HCEC 1CT (cell line): ENCODE data around the gene SYNRG.

ENCODE experiments used
- DNase-seq: peaks from one replicate; pipeline ENCODE4 v3.0.0-alpha.2; 2017

The SYNRG gene

DNA sequence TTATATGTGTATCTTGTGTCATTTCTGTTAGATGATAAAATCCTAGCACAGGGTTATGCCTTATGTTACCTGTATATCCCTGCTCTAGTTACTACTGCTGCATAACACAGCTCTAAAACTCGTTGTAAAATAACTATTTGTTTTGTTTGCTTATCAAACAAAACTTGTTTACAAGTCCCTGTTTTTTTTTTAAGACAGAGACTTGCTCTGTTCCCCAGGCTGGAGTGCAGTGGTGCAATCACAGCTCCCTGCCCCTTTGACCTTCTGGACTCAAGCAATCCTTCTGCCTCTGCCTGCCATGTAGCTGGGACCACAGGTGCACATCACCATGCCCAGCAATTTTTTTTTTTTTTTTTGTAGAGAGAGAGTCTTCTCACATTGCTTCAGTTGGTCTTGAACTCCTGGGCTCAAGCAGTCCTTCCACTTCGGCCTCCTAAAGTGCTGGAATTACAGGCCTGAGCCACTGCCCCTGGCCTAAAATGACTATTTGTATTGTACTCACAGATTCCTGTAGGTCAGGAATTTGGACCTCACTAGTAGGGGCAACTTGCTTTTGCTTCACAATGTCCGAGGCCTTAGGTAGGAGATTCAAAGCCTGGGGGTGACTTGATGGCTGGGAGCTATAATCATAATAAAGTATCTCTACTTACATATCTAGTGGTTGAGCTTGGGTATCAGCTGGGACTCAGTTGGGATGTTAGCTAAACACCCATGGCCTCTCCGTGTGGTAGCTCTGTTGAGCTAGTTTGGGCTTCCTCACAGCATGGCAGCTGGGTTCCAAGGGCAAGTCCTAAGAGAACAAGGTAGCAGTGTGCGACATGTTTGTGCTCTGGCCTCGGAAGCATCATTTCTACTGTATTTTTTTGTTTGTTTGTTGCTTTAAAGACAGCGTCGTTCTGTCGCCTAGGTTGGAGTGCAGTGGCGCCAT, 106.9 kb downstream of the SYNRG start:
- DNase-seq, result no peak

DNA sequence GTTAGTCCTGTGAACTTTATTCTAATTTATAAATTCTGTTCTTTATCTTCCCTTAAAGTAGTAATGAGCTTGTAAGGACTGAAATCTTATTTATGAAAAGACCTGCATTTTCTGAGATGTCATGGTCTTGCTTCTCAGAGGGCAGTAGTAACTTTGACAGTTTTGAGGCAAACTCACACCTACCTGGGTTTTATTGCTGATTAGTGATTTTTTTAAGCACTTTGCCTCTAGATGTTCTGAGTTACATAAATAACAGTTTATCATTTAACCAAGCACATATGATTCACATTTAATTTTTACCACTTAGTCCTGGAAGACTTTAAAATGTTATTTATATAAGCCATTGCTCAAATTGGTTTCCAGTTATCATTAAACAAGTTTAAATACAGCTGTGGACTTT, 108.8 kb downstream of the SYNRG start:
- DNase-seq, result no peak

DNA sequence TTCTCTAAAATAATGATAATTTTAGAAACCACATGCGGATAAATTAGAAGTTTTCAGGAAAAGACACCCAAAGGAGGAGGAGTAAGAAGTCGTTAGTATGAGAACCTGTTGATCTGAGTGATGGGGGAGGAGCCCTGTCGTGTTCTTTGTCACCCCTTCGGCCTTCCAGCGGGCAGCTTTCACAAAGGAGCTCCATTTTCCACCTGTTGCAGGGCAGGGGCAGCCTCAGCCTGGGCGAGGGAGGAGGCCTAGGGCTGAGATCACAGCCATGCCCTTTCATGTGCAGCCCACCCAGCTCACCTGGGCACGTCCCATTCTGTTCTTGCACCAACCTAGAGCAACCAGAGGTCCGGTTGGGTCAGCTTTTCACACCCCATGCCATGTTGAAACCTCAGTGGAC, 114.2 kb downstream of the SYNRG start:
- DNase-seq, result no peak

DNA sequence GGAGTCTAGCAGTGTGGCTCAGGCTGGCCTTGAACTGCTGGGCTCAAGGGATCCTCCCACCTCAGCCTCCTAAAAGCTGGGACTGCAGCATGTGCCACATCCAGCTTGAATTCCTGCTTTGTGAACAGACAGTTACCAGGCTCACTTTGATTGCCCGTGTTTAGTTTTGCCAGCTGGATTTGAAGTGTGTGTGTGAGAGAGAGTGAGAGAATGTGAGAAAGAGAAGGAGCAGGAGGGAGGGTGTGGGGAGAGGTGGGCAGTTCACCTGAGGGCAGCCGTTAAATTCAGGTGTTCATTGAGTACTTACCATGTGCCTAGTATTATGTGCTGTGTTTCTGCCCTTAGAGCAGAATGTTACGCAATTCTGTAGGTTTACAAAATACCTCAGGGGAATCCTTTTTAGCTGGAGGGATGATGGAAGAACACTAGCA, 114.8 kb downstream of the SYNRG start:
- no peak for DNase-seq

DNA sequence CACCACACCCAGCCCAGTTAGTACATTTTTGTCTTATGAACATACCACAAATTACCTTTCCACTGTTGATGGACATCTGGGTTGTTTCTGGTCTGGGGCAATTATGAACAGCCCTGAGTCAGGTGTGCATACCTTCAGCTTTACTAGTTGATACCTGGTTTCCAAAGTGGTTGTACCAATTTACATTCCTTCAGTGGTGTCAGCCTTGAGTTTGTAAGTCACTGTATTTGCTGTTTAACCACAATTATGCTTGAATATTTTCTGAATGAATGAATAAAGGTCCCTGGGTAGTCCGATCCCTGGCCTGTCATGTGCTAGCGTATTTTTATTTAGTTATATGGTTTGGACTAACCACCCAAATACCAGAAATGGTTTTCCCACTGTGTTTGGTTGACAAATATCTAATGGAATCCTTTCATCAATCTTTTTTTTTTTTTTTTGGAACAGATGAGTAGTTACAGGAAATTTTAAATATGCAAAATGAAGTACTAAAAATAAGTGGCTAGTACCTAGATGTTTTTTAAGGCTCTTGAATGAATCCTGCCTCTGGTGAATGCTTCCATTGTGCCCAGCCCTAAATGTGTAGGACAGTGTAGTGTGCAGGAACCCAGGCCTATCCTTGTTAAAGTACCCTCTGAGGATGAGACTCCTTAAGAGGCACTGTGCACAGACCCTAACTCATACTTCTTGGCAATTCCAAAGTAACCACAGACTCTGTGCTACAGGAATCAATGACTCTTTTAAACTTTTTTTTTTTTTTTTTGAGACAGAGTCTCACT, 115.8 kb downstream of the SYNRG start:
- peak; percentile 96 for DNase-seq

DNA sequence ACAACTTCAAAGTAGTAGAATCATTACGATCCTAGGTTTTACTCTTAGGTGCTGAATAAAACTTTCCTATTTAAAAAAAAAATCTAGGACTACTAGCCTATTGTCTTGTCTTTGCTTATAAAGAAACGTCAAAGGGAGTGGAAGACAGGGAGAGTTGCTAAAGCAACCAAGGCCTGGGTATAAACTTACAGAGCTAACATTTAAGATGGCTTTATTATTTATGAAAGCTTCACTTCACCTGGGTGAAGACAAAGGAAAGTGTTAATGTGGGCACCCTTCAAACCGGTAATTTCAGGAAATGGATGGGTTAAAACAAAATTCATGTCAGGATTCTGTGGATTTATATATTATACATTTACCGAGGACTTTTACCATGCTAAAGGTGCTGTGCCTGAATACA, 117.1 kb downstream of the SYNRG start:
- no peak for DNase-seq

DNA sequence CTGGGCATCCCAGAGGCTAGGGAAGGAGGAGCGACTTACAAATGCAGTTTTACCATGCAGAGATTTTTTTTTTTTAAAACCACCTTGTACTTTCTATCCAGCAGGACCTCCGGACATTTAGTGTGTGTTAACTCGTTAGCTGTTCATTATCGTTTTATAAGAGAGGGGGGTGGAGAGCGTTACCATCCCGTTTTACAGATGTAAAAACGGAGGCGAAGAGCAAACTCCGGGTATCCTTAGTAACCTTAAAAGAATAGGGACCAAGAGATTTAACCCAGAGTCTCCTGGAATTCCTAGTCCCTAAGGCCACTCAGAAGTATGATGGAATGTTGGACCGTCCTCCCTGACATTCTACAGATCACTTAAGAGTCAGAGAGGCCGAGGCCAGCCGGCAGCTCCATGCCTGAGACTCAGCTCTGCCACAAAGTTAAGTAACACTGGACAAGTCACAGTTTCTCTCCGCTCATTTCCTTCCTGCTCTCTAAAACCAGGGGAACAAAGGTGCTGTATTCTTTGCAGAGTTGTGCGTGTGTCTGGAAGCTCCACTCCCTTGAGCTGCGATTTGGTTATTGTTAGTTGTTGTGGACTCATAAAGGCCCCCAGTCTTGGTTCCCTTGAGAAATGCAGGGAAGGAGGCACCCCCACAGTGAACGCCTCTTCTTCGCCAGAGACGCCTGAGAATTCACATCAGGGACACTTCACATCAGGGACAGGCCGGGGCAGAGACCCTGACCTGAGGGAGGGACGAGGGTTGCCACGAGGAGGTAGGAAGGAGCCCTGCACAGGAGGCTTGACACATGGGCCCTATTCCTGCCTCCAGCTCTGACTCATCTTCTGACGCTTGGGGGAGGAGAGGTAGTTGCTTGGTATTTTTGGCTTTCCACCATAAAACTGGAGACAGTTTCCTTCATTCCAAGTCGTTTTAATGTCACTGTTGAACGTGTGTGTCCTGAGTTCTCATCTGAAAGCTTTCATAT, 118.3 kb downstream of the SYNRG start:
- peak; percentile 87 for DNase-seq

DNA sequence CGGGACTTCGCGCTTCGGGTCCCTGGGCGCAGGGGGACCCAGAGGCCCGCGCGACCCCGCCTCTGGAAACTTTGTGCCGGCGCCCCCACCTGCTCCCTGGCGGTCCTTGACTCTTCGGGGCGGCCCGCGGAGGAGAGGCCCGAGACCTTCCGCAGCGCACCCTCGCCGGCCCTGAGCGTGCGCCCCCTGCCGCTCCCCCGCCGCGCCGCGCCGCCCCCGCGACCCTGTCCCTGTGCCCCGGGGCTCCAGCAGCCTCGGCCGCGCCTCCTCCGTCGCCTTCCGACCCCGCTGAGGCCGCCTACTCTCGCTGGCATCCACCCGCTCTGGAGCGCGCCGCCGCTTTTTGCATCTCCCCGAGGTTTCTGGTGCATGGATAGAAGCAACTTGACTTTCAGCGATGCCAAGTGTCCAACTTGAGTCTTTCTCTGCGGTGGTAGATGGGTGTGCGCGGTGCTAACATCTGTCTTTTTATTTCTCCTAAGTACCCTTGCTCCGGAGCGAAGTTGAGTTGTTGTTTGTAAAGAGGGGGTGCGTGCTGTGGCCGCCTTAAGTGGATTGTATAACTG, 119.1 kb downstream of the SYNRG start:
- DNase-seq, result peak; percentile 49

DNA sequence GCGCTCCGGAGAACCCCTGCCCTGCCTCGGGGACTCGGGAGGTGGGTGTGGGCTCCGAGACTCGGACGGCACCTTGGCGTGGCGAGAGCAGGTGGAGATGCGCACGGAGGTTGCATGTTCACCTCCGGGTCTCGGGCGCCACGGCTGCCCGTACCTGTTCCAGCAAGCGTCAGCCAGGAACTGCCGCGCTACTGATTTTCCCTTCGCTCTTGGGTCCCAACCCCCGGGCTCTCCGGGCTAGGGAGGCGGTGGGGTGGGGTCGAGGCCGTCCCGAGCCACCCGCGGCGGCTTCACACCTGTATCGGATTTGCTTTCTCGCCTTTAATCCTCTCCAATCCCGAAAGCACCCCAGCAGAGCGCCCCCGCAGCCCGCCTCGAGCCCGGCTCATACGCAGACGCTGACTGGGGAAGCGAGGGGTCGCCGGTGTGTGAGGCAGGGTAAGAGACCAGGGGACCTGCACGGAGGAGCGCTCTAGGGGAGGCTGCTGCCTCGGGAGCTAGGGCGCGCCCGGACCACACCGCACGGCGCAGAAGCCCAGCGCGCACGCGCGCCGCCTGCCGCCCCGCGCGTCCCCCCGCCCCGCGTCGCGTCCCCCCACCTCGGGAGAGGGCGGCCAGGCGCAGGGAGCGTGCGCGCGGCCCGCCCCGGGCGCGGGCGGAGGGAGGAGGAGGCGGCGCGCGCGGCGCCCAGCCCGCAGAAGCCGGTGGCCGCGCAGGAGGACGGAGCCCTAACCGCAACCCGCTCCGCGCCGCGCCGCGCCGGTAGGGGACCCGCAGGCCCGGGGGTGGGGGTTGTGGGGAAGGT, 119.8 kb downstream of the SYNRG start, which contains the start of gene DUSP14:
Gene DUSP14, plus strand, starts transcription at position 695 of the 805 bp plus-strand sequence. CDS start 22,382 bp downstream, outside the sequence.
- DNase-seq, result peak; percentile 76

DNA sequence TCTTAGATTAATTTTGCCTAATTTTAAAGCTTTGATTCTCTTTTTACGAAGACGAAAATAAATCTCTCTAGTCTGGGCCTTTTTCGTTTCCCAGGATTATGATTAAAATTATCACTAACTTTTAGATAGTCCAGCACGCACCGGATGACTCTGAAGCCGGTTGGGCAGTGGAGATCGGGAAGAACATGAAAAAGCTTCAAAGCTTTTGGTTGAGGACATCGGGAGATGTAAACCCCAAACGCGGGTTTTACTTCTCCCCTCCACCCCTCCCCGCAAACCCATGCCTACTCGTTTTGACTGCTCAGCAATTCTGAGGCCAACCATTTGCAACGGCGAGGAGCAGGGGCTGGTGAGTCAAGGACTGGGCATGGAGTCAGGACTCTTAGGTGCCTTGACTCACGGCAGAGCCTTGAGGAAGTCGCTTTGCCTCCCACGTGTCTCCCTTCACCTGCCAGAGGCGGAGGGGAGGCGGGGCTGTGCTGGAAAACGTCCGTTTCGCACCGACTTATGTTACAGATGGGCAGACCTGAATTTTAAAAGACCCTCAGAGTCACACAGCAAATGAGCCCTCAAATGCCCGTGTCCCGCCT, 120.5 kb downstream of the SYNRG start:
- peak; percentile 95 for DNase-seq

DNA sequence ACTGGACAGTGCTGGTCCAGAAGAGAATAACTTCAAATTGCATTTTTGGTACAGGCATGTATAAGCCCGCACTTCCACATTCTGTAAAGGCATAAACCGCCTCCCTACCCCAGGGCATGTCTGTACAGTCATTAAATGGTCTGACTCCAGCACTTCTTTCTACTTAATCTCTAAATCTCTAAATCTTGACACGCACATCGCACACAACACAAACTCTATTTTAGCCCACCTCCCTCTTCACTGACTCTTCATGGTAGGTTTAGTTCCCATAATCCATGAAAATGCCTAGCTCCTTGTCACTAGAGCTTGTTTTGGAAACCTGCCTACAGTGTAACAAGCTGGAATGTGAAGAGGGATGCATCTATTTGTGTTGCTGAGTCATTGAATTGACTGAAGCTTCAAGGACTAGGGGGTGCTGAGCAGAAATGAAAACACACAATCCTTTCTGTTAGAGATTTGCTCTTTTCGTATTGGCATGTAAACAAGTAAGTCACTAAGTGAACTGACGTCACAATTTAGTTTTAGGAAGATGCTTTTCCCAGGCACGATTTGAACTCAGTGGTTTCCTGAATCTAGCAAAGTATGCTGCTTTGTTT, 121.1 kb downstream of the SYNRG start:
- peak; percentile 94 for DNase-seq

DNA sequence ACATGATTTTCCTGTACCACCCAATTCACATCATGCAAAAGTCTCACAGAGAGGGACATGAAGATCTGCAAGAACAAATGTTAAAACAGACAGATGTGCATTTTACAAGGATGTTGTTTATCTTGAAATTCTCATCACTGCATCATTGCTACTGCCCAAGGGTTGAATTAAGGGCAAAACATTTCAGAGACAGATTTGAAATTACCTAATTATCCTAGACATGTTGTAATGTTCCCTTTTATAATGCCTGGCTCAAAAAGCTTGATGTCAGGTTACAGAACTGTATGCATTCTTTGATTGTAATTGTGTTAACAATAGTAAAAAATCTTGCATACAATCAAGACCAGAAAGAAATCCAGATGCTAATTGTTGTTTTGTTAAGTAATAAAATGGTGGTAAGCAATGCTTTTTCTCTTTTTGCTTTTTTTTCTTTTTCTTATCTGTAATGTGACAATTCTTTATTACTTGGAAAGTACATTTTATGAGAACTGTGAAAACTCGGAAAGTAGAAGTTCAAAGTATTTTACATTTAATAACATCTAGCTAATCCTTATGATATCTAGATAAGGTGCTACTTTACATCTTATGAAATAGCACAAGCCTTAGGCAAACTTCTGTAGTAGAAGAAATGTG, 123.2 kb downstream of the SYNRG start:
- DNase-seq, result no peak

DNA sequence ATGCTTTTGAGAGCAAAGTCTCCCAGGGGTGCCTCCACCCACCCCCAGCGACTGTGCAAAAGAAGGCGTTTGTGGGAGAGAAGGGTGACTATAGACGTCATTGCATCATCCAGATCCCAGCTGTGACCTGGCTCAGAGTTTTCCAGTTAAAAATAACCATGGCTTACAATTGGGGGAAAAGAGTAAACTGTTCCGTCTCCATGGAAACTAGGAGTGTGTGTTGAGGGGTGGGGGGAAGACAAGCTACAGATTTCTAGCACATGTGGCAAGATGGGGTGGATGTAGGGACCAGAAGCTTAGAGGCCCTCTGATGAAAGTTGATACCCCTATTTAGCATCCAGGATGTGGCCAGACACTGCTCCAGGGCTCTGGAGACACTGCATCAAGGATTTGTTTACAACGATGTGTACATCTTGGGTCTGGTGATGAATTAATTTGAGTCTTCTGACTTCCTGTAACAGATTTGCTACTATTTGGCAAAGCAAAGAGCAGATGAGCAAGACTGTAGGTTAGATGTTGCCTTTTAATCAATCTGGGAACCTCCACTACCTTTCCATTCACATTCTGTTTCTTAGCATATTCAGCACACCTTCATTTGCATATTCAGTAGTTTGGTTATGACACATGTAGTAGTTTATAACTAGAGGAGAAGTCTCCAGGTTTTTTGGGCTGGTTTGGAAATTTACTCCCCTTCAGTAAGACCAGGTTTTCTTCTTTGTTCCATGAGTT, 125.7 kb downstream of the SYNRG start:
- DNase-seq, result peak; percentile 96

DNA sequence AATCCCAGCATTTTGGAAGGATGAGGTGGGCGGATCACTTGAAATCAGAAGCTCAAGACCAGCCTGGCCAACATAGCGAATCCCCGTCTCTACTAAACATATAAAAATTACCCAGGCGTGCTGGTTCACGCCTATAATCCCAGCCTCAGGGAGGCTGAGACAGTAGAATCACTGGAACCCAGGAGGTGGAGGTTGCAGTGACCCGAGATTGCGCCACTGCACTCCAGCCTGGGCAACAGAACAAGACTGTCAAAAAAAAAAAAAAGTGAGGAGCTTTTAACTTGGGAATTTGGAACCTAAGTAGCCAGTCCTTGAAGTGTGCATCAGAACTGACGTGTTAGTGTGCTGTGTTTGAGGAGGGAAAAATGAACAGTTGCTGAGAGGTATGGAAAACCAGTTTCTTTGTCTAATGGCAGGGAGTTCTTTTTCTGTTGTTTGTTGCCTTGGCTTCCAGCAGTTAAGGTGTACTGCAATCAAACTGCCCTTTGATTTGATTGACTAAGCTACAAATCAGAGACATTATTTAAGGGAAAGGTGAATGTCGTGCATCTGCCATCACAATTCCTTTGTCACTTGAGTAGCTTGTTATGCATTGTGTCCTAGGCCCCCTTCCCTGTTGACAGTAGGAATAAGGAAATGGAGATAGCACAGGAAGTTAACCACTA, 128.1 kb downstream of the SYNRG start:
- no peak for DNase-seq

DNA sequence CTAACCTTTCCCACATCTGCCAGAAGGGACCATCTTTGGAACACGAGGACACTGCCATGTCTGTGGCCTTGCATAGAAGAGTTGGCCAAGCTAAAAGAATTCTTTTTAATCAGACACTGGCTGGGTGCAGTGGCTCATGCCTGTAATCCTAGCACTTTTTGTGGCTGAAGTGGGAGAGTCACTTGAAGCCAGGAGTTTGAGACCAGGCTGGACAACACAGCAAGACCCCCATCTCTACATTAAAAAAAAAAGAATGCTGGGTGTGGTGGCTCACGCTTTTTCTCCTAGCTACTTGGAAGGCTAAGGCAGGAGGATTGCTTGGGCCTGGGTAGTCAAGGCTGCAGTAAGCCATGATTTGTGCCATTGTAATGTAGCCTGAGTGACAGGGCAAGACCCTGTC, 128.8 kb downstream of the SYNRG start:
- no peak for DNase-seq

DNA sequence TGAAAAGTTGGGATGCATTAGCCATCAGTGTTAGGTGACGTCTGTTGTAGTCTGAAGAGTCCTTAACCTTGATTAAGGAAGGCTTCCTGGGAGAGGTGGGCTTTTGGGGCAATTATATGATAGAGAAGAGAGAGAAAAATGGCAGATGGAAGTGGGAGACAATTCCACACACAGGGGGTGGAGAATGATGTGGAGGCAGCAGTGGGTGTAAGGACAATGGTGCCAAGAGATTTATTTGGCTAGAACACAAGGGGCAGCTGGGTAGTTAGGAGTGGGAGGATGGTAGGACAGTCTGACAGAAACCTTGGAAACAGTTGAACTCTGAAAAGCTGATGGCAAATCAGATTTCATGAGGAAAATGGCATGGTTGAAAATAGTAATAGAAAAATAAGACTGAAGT, 130.2 kb downstream of the SYNRG start:
- DNase-seq, result no peak

DNA sequence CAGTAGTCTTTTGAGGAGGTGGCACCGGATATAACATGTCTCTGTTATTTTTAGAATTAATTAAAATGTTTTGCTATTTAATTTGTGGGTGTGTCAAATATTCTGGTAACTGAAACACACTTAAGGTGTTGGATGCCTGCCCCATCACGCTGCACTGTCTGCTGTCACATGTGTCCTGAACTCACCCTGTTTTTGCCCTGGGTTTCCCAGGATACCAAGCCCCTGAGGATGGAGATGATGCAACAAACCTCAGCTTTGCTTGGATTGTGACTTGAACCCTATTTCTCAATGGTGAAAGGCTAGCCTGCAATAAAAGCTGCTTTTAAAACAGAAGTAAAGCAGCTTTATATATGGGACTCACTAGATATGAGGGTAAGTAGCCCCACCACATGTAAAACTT, 131.0 kb downstream of the SYNRG start:
- DNase-seq, result peak; percentile 66

DNA sequence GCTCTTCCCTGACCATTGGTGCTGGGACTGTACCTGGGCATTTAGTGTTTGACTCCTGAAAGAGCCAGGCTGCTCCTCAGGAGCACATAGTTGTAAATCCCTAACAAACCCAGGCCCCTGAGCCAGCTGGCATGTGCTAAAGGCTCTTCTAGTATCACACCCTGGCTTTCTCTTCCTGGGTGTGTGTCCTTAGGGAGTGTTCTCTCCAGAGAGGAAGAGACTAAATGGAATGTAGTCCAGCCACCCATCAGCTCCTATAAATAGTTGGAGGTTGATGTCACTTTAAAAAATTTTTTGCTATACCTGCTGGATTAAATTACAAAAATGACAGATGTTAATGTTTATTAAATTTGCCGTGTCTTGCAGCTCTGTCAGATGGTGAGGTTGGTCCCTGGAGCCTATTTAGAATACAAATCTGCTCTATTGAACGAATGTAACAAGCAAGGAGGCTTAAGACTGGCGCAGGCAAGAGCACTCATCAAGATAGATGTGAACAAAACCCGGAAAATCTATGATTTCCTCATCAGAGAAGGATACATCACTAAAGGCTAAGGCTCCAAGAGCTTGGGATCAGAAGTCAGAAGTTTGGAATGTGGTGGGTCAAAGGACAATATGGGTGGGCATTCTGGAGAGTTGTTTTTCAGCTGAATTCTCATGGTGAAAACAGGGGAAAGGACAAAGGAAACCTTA, 132.6 kb downstream of the SYNRG start:
- DNase-seq, result peak; percentile 82
